Adipocyte (in vitro differentiated cells): ENCODE measurements around the gene CCDC170.

Source experiments
- DNase-seq: peaks from one replicate; pipeline ENCODE4 v3.0.0-alpha.2; 2015; ENCODE audit warnings: low read depth
- H3K27me3 ChIP-seq: replicated peaks from 2 replicates; pipeline ENCODE4 v1.7.0; 2013; ENCODE audit warnings: mild to moderate bottlenecking, low read length, moderate library complexity; ENCODE audit not compliant: control insufficient read depth, insufficient read depth
- H3K36me3 ChIP-seq: 2 replicates; pipeline ENCODE4 v1.7.0; 2013; ENCODE audit warnings: low read length, mild to moderate bottlenecking, moderate library complexity; ENCODE audit not compliant: control insufficient read depth, insufficient read depth, severe bottlenecking
- H3K4me1 ChIP-seq: 2 replicates; pipeline ENCODE4 v1.7.0; 2013; ENCODE audit warnings: mild to moderate bottlenecking, low read length, moderate library complexity; ENCODE audit not compliant: control insufficient read depth, insufficient read depth
- H3K4me3 ChIP-seq: 2 replicates; pipeline ENCODE4 v1.7.0; 2013; ENCODE audit warnings: mild to moderate bottlenecking, low read length, moderate library complexity
- H3K9ac ChIP-seq: 2 replicates; pipeline ENCODE4 v1.7.0; 2013; ENCODE audit warnings: mild to moderate bottlenecking, low read length, moderate library complexity
- H3K9me3 ChIP-seq: 2 replicates; pipeline ENCODE4 v1.7.0; 2013; ENCODE audit warnings: mild to moderate bottlenecking, low read length, moderate library complexity; ENCODE audit not compliant: control insufficient read depth

Gene CCDC170

DNA sequence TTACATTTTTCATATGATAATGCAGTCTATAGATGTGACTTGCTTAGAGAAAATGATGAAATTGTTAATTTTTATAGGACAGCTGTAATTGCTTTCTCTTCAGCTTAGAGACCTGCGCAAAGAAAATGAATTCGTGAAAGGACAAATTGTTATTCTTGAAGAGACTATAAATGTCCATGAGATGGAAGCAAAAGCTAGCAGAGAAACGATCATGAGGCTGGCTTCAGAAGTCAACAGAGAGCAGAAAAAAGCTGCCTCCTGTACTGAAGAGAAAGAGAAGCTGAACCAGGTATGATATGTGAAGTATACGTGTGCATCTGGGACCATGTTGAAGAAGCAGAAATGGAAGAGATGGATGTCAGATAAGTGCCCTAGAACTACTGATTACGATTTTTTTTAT is 54.4 kb downstream of the CCDC170 start:
- H3K4me1 ChIP-seq: peaks cover 3% of the 10 kb centered on the region
- no peak overlapping the region for H3K9ac ChIP-seq
- no peaks in the 10 kb centered on the region for H3K36me3 ChIP-seq
- no peak overlapping the region for H3K4me3 ChIP-seq
- DNase-seq: no peak
- H3K27me3 ChIP-seq: no peaks in the 10 kb centered on the region
- H3K9me3 ChIP-seq: peaks cover 5% of the 10 kb centered on the region

DNA sequence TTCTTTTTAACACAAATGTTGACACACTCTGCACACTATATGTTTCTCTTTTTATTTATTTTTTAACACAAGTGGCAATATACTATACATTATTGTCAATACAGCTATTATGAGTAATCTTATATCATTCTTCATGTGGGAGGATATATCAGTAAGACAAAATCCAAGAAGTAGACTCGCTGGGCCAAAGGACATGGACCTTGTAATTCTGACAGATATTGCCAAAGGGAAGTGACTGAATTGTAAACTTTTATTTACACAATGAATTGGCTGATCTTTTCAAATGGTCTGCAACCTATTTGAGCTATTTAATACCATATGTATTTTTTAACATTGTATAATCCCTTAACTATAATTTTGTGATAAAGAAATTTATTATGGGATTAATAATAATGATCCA is 56.0 kb downstream of the CCDC170 start:
- Histone ChIP-seq H3K9me3 (peaks cover 5% of the 10 kb centered on the region), H3K4me1 (peaks cover 6% of the 10 kb centered on the region), H3K27me3 (no peaks in the 10 kb centered on the region), H3K4me3 (no peak overlapping the region), H3K36me3 (no peaks in the 10 kb centered on the region), H3K9ac (no peak overlapping the region)
- no peak for DNase-seq

DNA sequence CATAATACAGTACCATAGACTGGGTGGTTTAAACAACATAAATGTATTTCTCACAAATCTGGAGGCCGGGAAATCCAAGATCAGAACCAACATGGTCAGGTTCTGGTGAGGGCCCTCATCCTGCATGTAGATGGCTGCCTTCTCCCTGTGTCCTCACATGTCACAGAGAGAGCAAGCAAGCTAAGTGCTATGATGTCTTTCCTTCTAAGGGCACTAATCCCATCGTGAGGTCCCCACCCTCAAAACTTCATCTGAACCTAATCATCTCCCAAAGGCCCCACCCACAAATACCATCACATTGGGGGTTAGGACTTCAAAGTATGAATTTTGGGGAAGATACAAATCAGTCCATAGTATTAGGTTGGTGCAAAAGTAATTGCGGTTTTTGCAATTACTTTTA is 56.8 kb downstream of the CCDC170 start:
- no peak for DNase-seq
- Histone ChIP-seq H3K9me3 (peaks cover 5% of the 10 kb centered on the region), H3K36me3 (no peaks in the 10 kb centered on the region), H3K9ac (no peak overlapping the region), H3K4me3 (no peak overlapping the region), H3K27me3 (no peaks in the 10 kb centered on the region), H3K4me1 (peaks cover 6% of the 10 kb centered on the region)

DNA sequence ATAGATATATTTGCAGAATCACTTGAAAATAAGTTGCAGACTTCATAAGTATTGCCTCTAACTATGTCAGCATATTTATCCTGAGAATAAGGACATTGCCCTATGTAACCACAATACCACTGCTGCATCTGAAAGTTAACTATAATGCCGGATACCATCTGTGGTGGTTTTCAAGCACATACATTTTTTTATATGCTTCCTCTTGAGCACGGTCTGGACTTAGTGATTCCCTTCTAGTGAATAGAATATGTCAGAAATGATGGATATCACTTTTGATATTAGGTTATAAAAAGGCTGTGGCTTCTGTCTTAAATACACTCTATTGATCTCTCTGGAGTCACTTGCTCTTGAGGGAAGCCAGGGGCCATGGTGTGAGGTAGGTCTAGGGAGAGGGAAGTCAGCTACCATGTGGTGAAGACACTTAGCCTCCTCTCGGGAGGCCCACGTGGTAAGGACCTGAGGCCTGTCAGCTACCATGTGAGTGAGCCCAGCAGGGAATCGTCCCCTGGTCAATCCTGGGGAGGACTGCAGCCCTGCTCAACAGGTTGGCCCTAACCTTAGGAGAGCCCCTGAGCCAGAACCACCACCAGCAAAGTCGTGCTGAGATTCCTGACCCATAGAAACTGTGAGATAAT is 57.5 kb downstream of the CCDC170 start:
- Histone ChIP-seq H3K4me1 (peaks cover 6% of the 10 kb centered on the region), H3K27me3 (no peaks in the 10 kb centered on the region), H3K4me3 (no peak overlapping the region), H3K9ac (no peak overlapping the region), H3K36me3 (no peaks in the 10 kb centered on the region), H3K9me3 (peaks cover 5% of the 10 kb centered on the region)
- DNase-seq: no peak

DNA sequence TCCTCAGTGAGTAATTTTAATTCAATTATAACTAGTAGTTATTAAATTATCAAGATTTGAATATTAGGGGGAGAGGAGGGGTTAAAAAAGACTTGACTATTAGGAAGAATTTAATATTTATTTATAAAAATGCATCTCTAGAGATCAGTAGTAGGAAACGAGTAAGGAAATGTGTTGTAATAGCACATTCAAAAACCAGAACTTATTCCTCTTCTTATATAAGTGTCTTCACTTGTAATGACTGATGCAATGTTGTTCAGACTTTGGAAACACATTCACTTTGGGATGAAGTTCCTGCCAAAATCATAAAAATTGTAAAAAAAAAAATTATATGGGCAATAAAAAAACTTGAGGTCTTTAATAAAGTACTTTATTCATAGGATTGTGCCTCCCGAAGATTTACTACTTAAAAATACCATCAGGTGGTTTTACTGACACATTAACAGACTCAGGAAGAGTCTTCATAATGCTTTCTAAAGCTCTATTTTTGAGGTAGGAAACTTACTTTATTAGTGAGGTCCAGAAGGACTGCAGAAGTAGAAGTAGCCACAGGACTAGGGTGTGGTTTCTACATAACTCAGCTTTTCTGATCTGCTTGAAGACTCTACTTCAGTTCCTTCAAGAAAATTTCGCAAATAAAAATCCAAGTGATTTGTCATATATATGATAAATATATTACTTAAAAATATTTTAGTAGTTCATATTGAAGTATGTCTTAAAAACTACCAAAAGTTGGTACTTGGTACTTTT is 59.8 kb downstream of the CCDC170 start:
- peak; percentile 19 for DNase-seq
- Histone ChIP-seq H3K9me3 (peaks cover 10% of the 10 kb centered on the region), H3K36me3 (no peaks in the 10 kb centered on the region), H3K4me3 (no peak overlapping the region), H3K4me1 (peaks cover 6% of the 10 kb centered on the region), H3K9ac (no peak overlapping the region), H3K27me3 (no peaks in the 10 kb centered on the region)

DNA sequence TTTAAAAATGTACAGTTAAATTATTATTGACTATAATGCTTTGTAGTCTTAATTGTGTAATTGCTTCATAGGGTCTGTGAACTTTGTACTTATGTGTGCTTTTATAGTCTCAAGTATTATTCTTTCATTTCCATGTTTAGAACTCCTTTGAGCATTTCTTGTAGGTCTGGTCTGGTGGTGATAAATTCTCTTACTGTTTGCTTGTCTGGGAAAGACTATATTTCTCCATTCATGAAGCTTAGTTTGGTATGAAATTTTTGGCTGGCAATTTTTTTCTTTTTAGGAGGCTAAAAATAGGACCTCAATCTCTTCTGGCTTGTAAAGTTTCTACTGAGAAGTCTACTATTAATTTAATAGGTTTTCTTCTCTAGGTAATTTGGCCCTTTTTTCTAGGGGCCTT is 67.4 kb downstream of the CCDC170 start:
- Histone ChIP-seq H3K4me3 (no peak overlapping the region), H3K9me3 (peaks cover 43% of the 10 kb centered on the region), H3K36me3 (no peaks in the 10 kb centered on the region), H3K9ac (no peak overlapping the region), H3K27me3 (no peaks in the 10 kb centered on the region), H3K4me1 (no peaks in the 10 kb centered on the region)
- DNase-seq: no peak

DNA sequence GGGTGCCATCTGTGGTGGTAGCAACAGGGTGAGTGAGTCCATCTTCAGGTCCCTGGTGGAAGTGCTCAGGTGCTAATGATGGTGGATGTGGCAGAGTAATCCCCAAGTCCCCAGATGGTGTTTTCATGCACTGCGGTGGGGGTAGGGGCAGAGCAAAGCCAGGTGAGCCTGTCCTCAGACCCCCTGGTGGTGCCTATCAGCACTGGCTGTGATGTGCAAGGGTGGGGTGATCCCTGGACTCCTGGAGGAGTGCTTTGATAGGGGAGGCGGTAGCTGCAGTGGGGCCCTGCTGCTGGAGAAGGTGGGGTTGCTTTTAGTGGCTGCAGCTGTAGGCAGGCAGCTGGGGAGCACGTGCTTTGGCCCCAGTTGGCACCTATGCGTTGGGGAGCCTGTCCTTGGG is 70.8 kb downstream of the CCDC170 start:
- Histone ChIP-seq H3K36me3 (no peaks in the 10 kb centered on the region), H3K4me1 (no peaks in the 10 kb centered on the region), H3K27me3 (no peaks in the 10 kb centered on the region), H3K9ac (no peak overlapping the region), H3K4me3 (no peak overlapping the region), H3K9me3 (peaks cover 34% of the 10 kb centered on the region)
- DNase-seq: no peak

DNA sequence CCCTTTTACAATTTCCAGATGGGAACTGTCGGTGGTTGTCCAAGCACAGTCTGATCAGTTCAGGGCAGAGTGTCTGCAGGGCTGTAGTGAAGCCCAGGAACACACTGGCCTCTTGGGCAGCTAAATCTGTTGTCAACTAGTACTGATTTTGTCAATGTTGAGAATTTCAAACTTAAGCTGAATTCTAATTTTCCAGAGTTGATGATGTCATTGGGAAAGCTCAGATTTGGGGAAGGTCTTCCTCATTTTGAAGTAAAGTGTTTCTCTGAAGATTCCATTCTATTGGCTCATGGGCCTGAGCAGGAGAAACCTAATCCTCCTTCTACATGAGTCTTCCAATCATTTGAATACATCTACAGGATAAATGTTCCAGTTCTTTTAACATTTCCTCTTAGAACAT is 72.1 kb downstream of the CCDC170 start:
- H3K36me3 ChIP-seq: no peaks in the 10 kb centered on the region
- no peak overlapping the region for H3K9ac ChIP-seq
- no peaks in the 10 kb centered on the region for H3K4me1 ChIP-seq
- H3K4me3 ChIP-seq: no peak overlapping the region
- no peaks in the 10 kb centered on the region for H3K27me3 ChIP-seq
- no peak for DNase-seq
- H3K9me3 ChIP-seq: peaks cover 22% of the 10 kb centered on the region

DNA sequence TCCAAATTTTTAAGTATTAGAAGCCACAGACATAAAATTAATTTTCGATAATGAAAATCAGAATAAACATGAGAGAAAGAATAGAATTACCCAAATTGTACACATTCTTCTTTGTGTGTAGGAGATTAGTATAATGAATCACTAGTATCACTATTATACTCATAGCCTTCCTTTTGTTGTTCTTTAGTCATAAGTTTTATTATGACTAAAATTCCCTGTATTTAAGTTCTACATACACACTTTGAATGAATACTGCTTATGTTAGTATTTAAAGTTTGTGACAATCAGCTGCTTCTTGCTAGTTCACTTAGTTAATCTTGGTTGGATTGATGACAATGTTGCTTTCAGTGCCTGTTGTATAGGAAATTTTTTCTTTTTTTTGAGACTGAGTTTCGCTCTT is 72.7 kb downstream of the CCDC170 start:
- H3K4me3 ChIP-seq: no peak overlapping the region
- no peaks in the 10 kb centered on the region for H3K27me3 ChIP-seq
- peaks cover 17% of the 10 kb centered on the region for H3K9me3 ChIP-seq
- DNase-seq: no peak
- no peak overlapping the region for H3K9ac ChIP-seq
- H3K36me3 ChIP-seq: no peaks in the 10 kb centered on the region
- no peaks in the 10 kb centered on the region for H3K4me1 ChIP-seq

DNA sequence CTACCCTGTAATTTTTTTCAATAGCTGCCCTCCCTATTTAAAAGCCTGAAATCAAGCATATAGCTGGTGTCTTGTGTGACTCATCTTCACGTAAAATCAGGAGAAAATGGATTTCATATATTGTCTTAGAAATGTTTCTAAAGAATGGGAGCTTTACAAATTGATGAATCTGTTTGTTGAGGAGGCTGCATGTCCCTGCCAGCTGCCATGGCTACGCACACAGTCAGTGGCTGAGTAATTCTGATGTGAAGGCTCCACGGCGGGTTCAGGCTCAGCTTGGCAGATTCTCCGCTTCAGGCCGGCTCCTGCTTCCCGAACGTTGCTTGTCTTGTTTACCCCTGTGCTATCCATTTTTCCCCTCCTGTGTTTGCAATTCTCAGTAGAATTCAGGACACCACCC is 82.8 kb downstream of the CCDC170 start:
- no peaks in the 10 kb centered on the region for H3K9me3 ChIP-seq

DNA sequence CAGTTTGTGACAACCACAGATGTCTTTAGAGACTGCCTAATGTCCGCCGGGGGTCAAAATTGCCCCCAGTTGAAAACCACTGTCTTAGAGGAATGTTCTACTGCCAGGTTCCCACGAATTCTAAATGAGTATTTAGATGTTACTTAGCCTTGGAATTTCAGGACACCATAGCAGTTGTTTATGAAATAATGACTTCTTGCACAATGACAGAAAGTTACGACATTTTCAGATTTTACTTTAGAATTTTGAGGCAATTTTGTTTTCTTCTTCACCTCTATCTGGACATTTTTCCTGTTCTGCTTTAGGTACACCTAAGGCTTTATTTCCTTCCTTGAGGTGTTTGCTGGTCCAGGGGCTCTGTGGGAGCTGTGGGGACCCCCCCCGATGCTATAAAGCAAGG is 83.4 kb downstream of the CCDC170 start:
- peak; percentile 6 for DNase-seq
- no peak overlapping the region for H3K9ac ChIP-seq

More for the DNA sequence above, 82.8 kb downstream of the CCDC170 start:
- Histone ChIP-seq H3K9ac (no peak overlapping the region), H3K27me3 (no peaks in the 10 kb centered on the region), H3K36me3 (no peaks in the 10 kb centered on the region), H3K4me3 (no peak overlapping the region), H3K4me1 (peaks cover 8% of the 10 kb centered on the region)
- no peak for DNase-seq

More for the DNA sequence above, 83.4 kb downstream of the CCDC170 start:
- Histone ChIP-seq H3K4me1 (peaks cover 8% of the 10 kb centered on the region), H3K9me3 (peaks cover 2% of the 10 kb centered on the region), H3K4me3 (no peak overlapping the region), H3K27me3 (no peaks in the 10 kb centered on the region), H3K36me3 (no peaks in the 10 kb centered on the region)
